ENCODE measurements around the gene PLD4. TPM values are rescaled to one million over a fixed set of nuclear protein-coding genes. Genes with fewer than 3 reads are reported as not detected.

PLD4 gene, protein sequence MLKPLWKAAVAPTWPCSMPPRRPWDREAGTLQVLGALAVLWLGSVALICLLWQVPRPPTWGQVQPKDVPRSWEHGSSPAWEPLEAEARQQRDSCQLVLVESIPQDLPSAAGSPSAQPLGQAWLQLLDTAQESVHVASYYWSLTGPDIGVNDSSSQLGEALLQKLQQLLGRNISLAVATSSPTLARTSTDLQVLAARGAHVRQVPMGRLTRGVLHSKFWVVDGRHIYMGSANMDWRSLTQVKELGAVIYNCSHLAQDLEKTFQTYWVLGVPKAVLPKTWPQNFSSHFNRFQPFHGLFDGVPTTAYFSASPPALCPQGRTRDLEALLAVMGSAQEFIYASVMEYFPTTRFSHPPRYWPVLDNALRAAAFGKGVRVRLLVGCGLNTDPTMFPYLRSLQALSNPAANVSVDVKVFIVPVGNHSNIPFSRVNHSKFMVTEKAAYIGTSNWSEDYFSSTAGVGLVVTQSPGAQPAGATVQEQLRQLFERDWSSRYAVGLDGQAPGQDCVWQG
- total RNA-seq = under 1 TPM in 3 of 4 donors, not detected in 1; under 0.01 to 0.37 (median 0.16) TPM

DNA sequence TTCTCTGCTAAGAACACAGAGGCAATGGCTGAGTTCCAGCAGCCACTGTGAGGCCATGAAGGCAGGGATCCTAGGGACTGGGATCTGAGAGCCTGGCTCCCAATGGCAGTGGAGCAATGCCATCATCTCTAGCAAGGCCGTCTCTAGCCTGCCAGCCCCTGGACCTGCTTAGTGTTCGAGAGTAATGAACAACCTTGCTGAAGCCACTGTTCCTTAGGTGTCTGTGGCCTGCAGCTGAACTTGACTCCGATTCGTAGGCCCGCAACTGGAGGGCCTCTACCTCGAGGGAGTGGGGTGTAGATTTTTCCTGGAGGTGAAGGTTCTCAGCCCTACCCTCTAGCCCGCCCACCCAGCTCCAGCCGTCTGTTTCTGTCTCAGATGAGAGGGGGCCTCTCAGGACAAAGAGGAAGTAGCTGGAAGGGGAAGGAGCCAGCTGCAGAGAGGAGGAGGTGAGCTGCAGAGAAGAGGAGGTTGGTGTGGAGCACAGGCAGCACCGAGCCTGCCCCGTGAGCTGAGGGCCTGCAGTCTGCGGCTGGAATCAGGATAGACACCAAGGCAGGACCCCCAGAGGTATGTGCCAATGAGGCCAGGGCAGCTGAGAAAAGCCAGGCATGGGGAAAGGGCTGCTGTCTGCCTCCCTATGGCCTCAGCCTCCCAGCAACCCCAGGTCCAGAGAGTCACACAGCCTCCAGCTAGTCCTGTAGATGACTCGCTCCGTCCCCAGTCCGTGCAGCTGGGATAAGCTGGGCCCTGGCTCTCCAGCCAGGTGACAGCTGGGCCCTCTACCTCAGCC is at the start of gene PLD4:
PLD4 (plus strand) TSS at position 459 of the 793 bp plus-strand sequence. CDS start 2,262 bp downstream, outside the sequence.
- DNase-seq (ENCODE audit: low spot score) = no peak
- TF ChIP-seq, protein P1, sequence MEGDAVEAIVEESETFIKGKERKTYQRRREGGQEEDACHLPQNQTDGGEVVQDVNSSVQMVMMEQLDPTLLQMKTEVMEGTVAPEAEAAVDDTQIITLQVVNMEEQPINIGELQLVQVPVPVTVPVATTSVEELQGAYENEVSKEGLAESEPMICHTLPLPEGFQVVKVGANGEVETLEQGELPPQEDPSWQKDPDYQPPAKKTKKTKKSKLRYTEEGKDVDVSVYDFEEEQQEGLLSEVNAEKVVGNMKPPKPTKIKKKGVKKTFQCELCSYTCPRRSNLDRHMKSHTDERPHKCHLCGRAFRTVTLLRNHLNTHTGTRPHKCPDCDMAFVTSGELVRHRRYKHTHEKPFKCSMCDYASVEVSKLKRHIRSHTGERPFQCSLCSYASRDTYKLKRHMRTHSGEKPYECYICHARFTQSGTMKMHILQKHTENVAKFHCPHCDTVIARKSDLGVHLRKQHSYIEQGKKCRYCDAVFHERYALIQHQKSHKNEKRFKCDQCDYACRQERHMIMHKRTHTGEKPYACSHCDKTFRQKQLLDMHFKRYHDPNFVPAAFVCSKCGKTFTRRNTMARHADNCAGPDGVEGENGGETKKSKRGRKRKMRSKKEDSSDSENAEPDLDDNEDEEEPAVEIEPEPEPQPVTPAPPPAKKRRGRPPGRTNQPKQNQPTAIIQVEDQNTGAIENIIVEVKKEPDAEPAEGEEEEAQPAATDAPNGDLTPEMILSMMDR (IDR thresholded peaks at IDR 0.05) = no peak
- ATAC-seq (ENCODE audit: low FRiP score) = no peak

DNA sequence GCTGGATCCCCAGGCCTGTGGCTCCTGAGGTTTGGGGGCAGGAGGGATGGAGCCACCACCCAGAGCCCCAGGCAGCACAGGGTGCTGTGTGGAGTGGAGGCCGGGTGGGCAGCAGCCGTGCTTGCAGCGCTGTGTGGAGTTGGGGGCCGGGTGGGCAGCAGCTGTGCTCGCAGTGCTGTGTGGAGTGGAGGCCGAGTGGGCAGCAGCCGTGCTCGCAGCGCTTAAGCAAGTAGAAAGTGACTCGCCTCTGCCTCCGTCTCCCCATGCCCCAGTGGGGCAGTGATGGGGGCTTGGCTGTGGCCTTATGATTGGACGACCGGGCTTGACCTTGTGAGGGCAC is 49.3 kb upstream of the PLD4 start:
- DNase-seq (ENCODE audit: low spot score) (no peak), ATAC-seq (ENCODE audit: low FRiP score) (no peak)
- TF ChIP-seq, protein P1 (IDR thresholded peaks at IDR 0.05) = no peak

DNA sequence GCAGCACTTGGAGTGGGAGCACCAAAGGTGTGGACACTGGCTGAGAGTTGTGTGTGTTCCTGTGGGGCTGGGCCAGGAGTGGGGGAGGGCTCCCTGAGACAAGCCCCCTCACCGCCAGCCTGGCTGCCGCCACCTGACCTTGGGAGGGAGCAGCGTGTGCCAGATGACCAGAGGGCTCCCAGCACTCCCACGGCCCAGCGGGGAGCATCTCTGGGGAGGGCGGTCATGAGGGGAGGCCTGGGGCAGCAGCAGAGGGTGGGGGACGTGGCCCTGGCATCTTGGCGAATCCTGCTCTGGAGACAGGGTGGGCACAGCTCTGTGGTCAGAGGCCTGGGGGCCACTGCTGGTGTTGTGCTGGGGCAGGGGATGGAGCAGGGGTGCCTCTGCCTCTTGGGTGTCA is 48.9 kb upstream of the PLD4 start:
- ATAC-seq (ENCODE audit: low FRiP score) = no peak
- TF ChIP-seq, protein P1 (IDR thresholded peaks at IDR 0.05) = no peak
- DNase-seq (ENCODE audit: low spot score) = no peak

DNA sequence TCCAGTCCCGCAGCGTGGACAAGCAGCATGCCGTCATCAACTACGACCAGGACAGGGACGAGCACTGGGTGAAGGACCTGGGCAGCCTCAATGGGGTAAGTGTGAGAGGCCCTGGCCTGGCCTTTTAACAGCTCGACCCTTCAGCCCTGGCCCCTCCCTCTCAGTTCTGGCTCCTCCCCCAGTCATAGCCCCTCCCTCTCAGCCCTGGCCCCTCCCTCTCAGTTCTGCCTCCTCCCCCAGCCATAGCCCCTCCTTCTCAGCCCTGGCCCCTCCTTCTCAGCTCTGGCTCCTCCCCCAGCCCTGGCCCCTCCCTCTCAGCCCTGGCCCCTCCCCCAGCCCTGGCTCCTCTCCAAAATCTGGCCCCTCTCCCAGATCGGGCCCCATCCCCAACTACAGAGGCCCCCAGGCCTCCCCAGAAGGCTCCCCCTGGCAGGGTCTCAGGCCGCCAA is 48.4 kb upstream of the PLD4 start:
- TF ChIP-seq, protein P1 (IDR thresholded peaks at IDR 0.05) = no peak
- DNase-seq (ENCODE audit: low spot score) = no peak
- no peak for ATAC-seq (ENCODE audit: low FRiP score)

DNA sequence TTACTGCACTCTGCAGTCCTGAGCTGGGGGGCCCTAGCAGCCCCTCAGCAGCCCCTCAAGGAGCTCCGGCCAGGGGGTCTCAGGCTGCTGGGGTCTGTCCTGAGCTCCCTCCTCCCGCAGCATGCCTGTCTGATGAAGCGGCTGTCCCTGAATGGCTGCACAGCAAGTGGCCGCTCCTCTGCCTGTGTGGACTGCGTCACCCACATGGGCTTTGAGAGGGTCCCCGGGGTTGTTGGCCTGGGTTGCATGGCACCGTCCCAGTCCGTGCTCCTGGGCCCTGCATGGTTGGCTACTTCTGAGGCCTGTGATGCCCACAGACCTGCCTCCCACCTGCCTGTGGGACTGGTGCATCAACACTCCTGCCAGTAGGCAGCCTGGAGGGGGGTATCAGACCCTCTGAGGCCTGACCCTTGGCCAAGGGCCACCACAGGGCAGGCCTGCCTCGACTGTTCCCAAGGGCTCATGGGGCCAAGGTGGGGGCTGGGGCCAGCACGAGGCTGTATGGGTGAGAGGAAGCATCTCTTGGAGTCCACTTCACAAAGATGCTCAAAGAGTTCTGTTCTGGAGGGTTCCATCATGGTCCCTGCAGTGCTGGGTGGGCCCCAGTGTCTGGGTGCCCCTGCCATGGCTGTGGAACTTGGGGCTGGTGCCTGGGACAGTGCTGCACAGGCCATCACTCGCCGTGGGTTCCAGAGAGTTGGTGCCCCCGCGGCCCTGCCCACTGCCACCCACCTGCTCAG is 47.4 kb upstream of the PLD4 start:
- TF ChIP-seq, protein P1 (IDR thresholded peaks at IDR 0.05) = no peak
- no peak for DNase-seq (ENCODE audit: low spot score)
- ATAC-seq (ENCODE audit: low FRiP score) = no peak

DNA sequence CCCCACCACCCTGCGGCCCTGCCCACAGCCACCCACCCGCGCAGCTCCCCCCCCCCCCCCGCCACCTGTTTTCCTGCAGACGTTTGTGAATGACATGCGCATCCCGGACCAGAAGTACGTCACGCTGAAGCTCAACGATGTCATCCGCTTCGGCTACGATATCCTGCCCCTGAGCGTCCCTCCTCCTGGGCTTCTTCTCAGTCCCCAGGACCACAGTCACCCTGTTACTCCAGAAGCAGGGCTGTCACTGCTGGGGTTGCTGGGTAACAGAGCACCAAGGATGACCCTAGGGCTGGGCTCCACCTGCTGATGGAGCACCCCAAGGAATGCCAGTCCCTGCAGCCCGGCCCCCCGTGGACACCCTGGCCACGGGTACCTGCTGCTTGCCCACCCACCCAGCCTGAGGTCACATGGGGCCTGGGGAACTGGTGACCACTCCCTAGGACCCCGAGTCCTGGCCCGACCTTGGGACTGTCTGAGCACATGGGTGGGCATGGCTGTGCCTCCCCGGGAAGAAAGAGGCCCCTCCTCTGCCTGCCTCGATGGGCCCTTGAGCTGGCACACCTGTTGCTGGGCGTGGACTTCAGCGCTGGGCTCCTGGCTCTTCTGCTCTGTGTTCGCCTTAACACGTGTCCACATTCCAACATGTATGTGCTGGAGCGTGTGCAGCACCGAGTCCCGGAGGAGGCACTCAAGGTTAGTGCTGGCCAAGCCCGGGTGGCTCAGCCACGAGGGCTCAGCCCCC is 46.7 kb upstream of the PLD4 start:
- DNase-seq (ENCODE audit: low spot score) (no peak), ATAC-seq (ENCODE audit: low FRiP score) (no peak)
- TF ChIP-seq, protein P1 (IDR thresholded peaks at IDR 0.05) = no peak

Data from omental fat pad (tissue), 4 donors.